ENCODE results near the gene RBM33. TPM values are rescaled to one million over a fixed set of nuclear protein-coding genes. Genes with fewer than 3 reads are reported as not detected.

The RBM33 gene
- total RNA-seq, 4 donors from 2014 or later = 62.8 to 129 (median 92.8) TPM

GRCh38 chr7:155829796-155830470, 185.5 kb downstream of the RBM33 start:
- DNase-seq = no peak
- H3K36me3 ChIP-seq = no peaks in the 10 kb centered on the region
- in situ Hi-C loops (cut with MboI; ENCODE audit: low pct_ligation_motif_present in 1 of 4, low pct_unique_long_range_greater_than_20kb in 1 of 4, low sequenced_read_pairs in 3 of 4) (no loop called here), intact Hi-C loops (cut with DNase I; ENCODE audit: low total_unique reads) (no loop called here)
- H3K27me3 ChIP-seq = peaks cover 12% of the 10 kb centered on the region
- WGBS, 2 donors (ENCODE audit: low coverage in 1 of 2) = 73 to 100% methylated on average over 1 to 17 of the region's 17 CpGs
- H3K27ac ChIP-seq = no peak overlapping the region
- TF ChIP-seq POLR2A (IDR thresholded peaks at IDR 0.05) = no peak
- TF ChIP-seq EP300 (IDR thresholded peaks at IDR 0.05; ENCODE audit: low read depth) = no peak
- TF ChIP-seq POLR2AphosphoS5 (IDR thresholded peaks at IDR 0.05) = no peak
- TF ChIP-seq, protein P1, sequence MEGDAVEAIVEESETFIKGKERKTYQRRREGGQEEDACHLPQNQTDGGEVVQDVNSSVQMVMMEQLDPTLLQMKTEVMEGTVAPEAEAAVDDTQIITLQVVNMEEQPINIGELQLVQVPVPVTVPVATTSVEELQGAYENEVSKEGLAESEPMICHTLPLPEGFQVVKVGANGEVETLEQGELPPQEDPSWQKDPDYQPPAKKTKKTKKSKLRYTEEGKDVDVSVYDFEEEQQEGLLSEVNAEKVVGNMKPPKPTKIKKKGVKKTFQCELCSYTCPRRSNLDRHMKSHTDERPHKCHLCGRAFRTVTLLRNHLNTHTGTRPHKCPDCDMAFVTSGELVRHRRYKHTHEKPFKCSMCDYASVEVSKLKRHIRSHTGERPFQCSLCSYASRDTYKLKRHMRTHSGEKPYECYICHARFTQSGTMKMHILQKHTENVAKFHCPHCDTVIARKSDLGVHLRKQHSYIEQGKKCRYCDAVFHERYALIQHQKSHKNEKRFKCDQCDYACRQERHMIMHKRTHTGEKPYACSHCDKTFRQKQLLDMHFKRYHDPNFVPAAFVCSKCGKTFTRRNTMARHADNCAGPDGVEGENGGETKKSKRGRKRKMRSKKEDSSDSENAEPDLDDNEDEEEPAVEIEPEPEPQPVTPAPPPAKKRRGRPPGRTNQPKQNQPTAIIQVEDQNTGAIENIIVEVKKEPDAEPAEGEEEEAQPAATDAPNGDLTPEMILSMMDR (IDR thresholded peaks at IDR 0.05) = no peak
- no peaks in the 10 kb centered on the region for H3K9me3 ChIP-seq
- no peak overlapping the region for H3K4me3 ChIP-seq
- peaks cover 0 to 4% (median 0%) of the 10 kb centered on the region in 4 donors for H3K4me1 ChIP-seq

Other genes starting within 250 kb of the RBM33 start
- gene EN2, start 186.5 kb upstream of the RBM33 start, total RNA-seq = not detected
- not detected for gene CNPY1, start 98.1 kb upstream of the RBM33 start, total RNA-seq
- gene SHH, start 167.8 kb downstream of the RBM33 start, total RNA-seq = 1 to 10 TPM in 3 of 4 donors, under 1 TPM in 1; 0.40 to 3.7 (median 2.0) TPM